DMS53 (cell line): ENCODE results near the gene SHB.
A peak's percentile ranks its signal among the peaks of the same experiment; 100 is the strongest.

ENCODE experiments used
- DNase-seq: peaks from one replicate; lab custom pipeline; 2025; lab: John Stamatoyannopoulos, UW

SHB gene

GRCh38 chr9:37988602-37989001, 80.4 kb downstream of the SHB start:
- no peak for DNase-seq

GRCh38 chr9:37988041-37988440, 81.0 kb downstream of the SHB start:
- no peak for DNase-seq

- no peak for DNase-seq
Observed at GRCh38 chr9:37987467-37987981, 81.5 kb downstream of the SHB start.

GRCh38 chr9:37986771-37987258, 82.2 kb downstream of the SHB start:
- DNase-seq, result no peak

- no peak for DNase-seq
Observed at GRCh38 chr9:37986001-37986400, 83.0 kb downstream of the SHB start.

GRCh38 chr9:37984672-37985611, 84.1 kb downstream of the SHB start:
- DNase-seq, result no peak

- DNase-seq, result no peak
Observed at GRCh38 chr9:37984278-37984671, 84.8 kb downstream of the SHB start.

GRCh38 chr9:37983381-37984067, 85.5 kb downstream of the SHB start:
- DNase-seq, result no peak

- no peak for DNase-seq
Observed at GRCh38 chr9:37979844-37980243, 89.2 kb downstream of the SHB start.

- no peak for DNase-seq
Observed at GRCh38 chr9:37978983-37979382, 90.0 kb downstream of the SHB start.

GRCh38 chr9:37978481-37978864, 90.6 kb downstream of the SHB start:
- no peak for DNase-seq

GRCh38 chr9:37977851-37978480, 91.1 kb downstream of the SHB start:
- no peak for DNase-seq

- peak; percentile 77 for DNase-seq
Observed at GRCh38 chr9:37976714-37977477, 92.1 kb downstream of the SHB start.

GRCh38 chr9:37975639-37976038, 93.4 kb downstream of the SHB start:
- DNase-seq, result no peak

- DNase-seq, result no peak
Observed at GRCh38 chr9:37974506-37975173, 94.4 kb downstream of the SHB start.

GRCh38 chr9:37972351-37972848, 96.6 kb downstream of the SHB start:
- DNase-seq, result no peak

GRCh38 chr9:37971691-37972090, 97.3 kb downstream of the SHB start:
- DNase-seq, result no peak

- no peak for DNase-seq
Observed at GRCh38 chr9:37971108-37971459, 97.9 kb downstream of the SHB start.

GRCh38 chr9:37970301-37971107, 98.5 kb downstream of the SHB start:
- no peak for DNase-seq
